Endothelial cell of umbilical vein (primary cell): ENCODE results near the gene NCAPG. TPM values are rescaled to one million over a fixed set of nuclear protein-coding genes. Genes with fewer than 3 reads are reported as not detected.

Source experiments
- BruUV-seq: library from RNA; stranded (reverse); fragments of 400-500 nt; replicated peaks from 2 replicates; lab custom pipeline; 2021; lab: Mats Ljungman, UMichigan
- CTCF ChIA-PET: fragments of 300-600, 350-600 bp; sonication (Branson Sonifier 250); formaldehyde crosslinking; loops from one replicate; lab custom pipeline; 2021; ENCODE audit warnings: antibody characterized with exemption, inconsistent platforms; lab: Charles Lee
- POLR2A ChIA-PET: fragments of 300-600, 350-600 bp; sonication (Branson Sonifier 250); formaldehyde crosslinking; loops from one replicate; lab custom pipeline; 2021; ENCODE audit warnings: antibody characterized with exemption, inconsistent platforms; lab: Charles Lee
- DNase-seq: peaks from one replicate; pipeline ENCODE4 v3.0.0-alpha.2; 2011; ENCODE audit warnings: low read depth, low spot score
- FAIRE-seq: peaks from 2 replicates; lab custom pipeline; 2011; peaks lifted over from hg19 to GRCh38; lab: Jason Lieb, UNC
- H2AFZ ChIP-seq: 2 replicates; pipeline ENCODE4 v1.6.0; 2012; ENCODE audit warnings: low read depth, low read length, control low read depth, inconsistent platforms
- H3K27ac ChIP-seq: 2 replicates; pipeline ENCODE4 v1.5.1; 2011; ENCODE audit warnings: low read depth, mild to moderate bottlenecking, control low read depth, low read length, moderate library complexity; ENCODE audit not compliant: insufficient read depth
- H3K27me3 ChIP-seq, 2 experiments: 2 replicates each; pipeline versions ENCODE4 v1.6.0 to v1.6.1; 2011; ENCODE audit warnings: low read length in 2 of 2, mixed read lengths in 1 of 2; ENCODE audit not compliant: control insufficient read depth in 2 of 2, insufficient read depth in 2 of 2
- H3K36me3 ChIP-seq, 2 experiments: 2 replicates in 1 of 2; 3 replicates in 1 of 2; pipeline ENCODE4 v1.5.1; 2011; ENCODE audit warnings: low read length in 2 of 2, mild to moderate bottlenecking in 1 of 2, moderate library complexity in 1 of 2; ENCODE audit not compliant: control insufficient read depth in 2 of 2, insufficient read depth in 2 of 2; ENCODE audit errors: extremely low read depth in 1 of 2
- H3K4me1 ChIP-seq: 3 replicates; pipeline ENCODE4 v1.5.1; 2011; ENCODE audit warnings: mild to moderate bottlenecking, low read length; ENCODE audit not compliant: control insufficient read depth, insufficient read depth; ENCODE audit errors: extremely low read depth
- H3K4me2 ChIP-seq: 2 replicates; pipeline ENCODE4 v1.6.1; 2011; ENCODE audit warnings: low read length, control low read depth, mixed read lengths; ENCODE audit not compliant: insufficient read depth
- H3K4me3 ChIP-seq, 3 experiments: fragments of 200-600 bp in 1 of 3; sonication (generic), shearing (Covaris generic) in 1 of 3; replicated peaks in 1 of 3; 2 replicates each; pipeline ENCODE4 v1.5.1; 2011 to 2016; ENCODE audit warnings: control low read depth in 3 of 3, low read length in 3 of 3, mild to moderate bottlenecking in 2 of 3, inconsistent platforms in 1 of 3, low read depth in 1 of 3, moderate library complexity in 1 of 3; ENCODE audit not compliant: insufficient read depth in 1 of 3
- H3K79me2 ChIP-seq: 2 replicates; pipeline ENCODE4 v1.6.0; 2012; ENCODE audit warnings: low read length, inconsistent platforms; ENCODE audit not compliant: control insufficient read depth, insufficient read depth
- H3K9ac ChIP-seq: replicated peaks from 2 replicates; pipeline ENCODE3; 2011; ENCODE audit warnings: low read length, control low read depth; ENCODE audit not compliant: insufficient read depth; ENCODE audit errors: extremely low read depth
- H3K9me1 ChIP-seq: replicated peaks from 3 replicates; pipeline ENCODE4 v1.6.0; 2011; ENCODE audit warnings: mild to moderate bottlenecking, low read length; ENCODE audit not compliant: control insufficient read depth, insufficient read depth; ENCODE audit errors: extremely low read depth
- H3K9me3 ChIP-seq: replicated peaks from 2 replicates; pipeline ENCODE4 v1.5.1; 2012; ENCODE audit warnings: low read length, inconsistent platforms; ENCODE audit not compliant: control insufficient read depth, insufficient read depth
- H4K20me1 ChIP-seq: replicated peaks from 2 replicates; pipeline ENCODE3; 2011; ENCODE audit warnings: mild to moderate bottlenecking, low read length; ENCODE audit not compliant: control insufficient read depth, insufficient read depth; ENCODE audit errors: extremely low read depth
- CTCF ChIP-seq, 2 donors: IDR thresholded peaks; 1 replicate in 1 of 2; 2 replicates in 1 of 2; pipeline ENCODE4 v1.5.1; 2011; ENCODE audit warnings: low read length in 2 of 2, mild to moderate bottlenecking in 2 of 2, moderate library complexity in 2 of 2, control low read depth in 1 of 2, inconsistent platforms in 1 of 2, low read depth in 1 of 2; ENCODE audit not compliant: insufficient read depth in 1 of 2; ENCODE audit errors: extremely low read depth in 1 of 2
- EZH2 ChIP-seq: IDR thresholded peaks from 2 replicates; pipeline ENCODE4 v1.6.1; 2012; ENCODE audit warnings: borderline replicate concordance, low read depth, mild to moderate bottlenecking, moderate library complexity, low read length, inconsistent platforms; ENCODE audit not compliant: severe bottlenecking
- FOS ChIP-seq: IDR thresholded peaks from 2 replicates; pipeline ENCODE4 v1.6.1; 2011; ENCODE audit warnings: mild to moderate bottlenecking, low read length, moderate library complexity, borderline replicate concordance; ENCODE audit not compliant: insufficient read depth
- GATA2 ChIP-seq: IDR thresholded peaks from 2 replicates; pipeline ENCODE4 v1.7.0; 2011; ENCODE audit warnings: low read depth, mild to moderate bottlenecking, moderate library complexity, mixed read lengths, low read length; ENCODE audit not compliant: insufficient read length, insufficient read depth
- JUN ChIP-seq: IDR thresholded peaks from 2 replicates; pipeline ENCODE4 v1.6.1; 2011; ENCODE audit warnings: borderline replicate concordance, low read depth; ENCODE audit not compliant: insufficient read length, insufficient read depth
- MYC ChIP-seq: IDR thresholded peaks from one replicate; pipeline ENCODE4 v1.6.1; 2011; ENCODE audit warnings: mild to moderate bottlenecking, low read depth, low read length
- POLR2A ChIP-seq: IDR thresholded peaks from 2 replicates; pipeline ENCODE4 v1.6.1; 2012; ENCODE audit warnings: low read depth, mild to moderate bottlenecking, control low read depth, low read length
- POLR2AphosphoS5 ChIP-seq: IDR thresholded peaks from 2 replicates; pipeline ENCODE4 v1.6.1; 2012; ENCODE audit warnings: low read depth, mild to moderate bottlenecking, control low read depth, low read length, moderate library complexity; ENCODE audit not compliant: insufficient read depth
- dilution Hi-C: fragments of 300-500 bp; cut with MboI; formaldehyde crosslinking; loops from one replicate; pipeline ENCODE4 v1.15.0; 2019; ENCODE audit warnings: low sequenced_read_pairs; ENCODE audit not compliant: extremely low pct_ligation_motif_present
- intact Hi-C: fragments of 100-400 bp; cut with micrococcal nuclease; formaldehyde crosslinking; loops from one replicate; pipeline ENCODE4 v1.10.0; 2022
- polyA plus RNA-seq, 4 experiments: library from polyadenylated mRNA; depleted of rRNA in 3 of 4; stranded (reverse) in 3 of 4; unstranded in 1 of 4; fragments of >200 nt; gene quantifications; 2 replicates each; pipeline versions ENCODE4 v1.2.1 to v1.2.3, GENCODE V29; 2011 to 2012; ENCODE audit warnings: missing spikeins in 1 of 4
- total RNA-seq: library from RNA; stranded (reverse); gene quantifications from 2 replicates; pipeline ENCODE4 v1.2.3, GENCODE V29; 2021
- TF ChIP-seq, protein P1 (sequence below): IDR thresholded peaks from 2 replicates; pipeline ENCODE4 v1.6.1; 2011; ENCODE audit not compliant: insufficient read depth, insufficient read length

NCAPG gene
- total and polyA plus RNA-seq, 2 donors (not counting 3 experiments of a cell fraction or from before 2014, with no cell fraction given) = 11.6 to 66.4 TPM

DNA sequence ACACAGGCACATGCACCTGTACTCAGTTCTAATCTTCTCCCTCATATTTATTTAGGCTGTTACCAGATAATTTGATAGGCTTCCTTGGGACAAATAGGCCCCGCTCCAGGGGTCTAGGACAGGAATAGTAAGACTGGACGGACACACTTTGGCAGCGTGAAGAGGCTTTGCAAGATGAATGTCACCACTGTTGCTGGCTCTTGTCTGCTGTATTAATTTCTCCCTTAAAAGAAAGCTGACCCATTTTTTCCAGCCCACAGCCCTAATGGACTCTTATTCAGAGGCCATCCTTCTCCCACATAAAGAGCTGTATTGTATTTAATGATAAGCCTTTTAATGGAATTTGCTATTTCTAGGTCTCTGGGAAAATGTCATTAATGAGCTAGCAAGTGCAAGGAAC, 47.4 kb upstream of the NCAPG start:
- intact Hi-C loops = no loop called here
- dilution Hi-C loops = no loop called here
- CTCF ChIA-PET = interaction anchor here (1.5 kb wide), 2 partner anchors 13 to 16 kb away, joined by 3 read pairs; no protein-coding TSS in a partner anchor
- H3K9me1 ChIP-seq = no peaks in the 10 kb centered on the region
- no peak overlapping the region for H3K4me3 ChIP-seq
- FAIRE-seq (no peak), DNase-seq (no peak)
- no peaks in the 10 kb centered on the region for H3K9me3 ChIP-seq
- POLR2A ChIA-PET = no interaction called here
- no peaks in the 10 kb centered on the region for H3K79me2 ChIP-seq
- H3K27ac ChIP-seq = no peak overlapping the region
- no peak overlapping the region for H3K9ac ChIP-seq
- no TSS peak for BruUV-seq
- H2AFZ ChIP-seq = no peak overlapping the region
- H3K36me3 ChIP-seq = no peaks in the 10 kb centered on the region
- H3K4me2 ChIP-seq = no peak overlapping the region
- no peaks in the 10 kb centered on the region for H3K4me1 ChIP-seq
- H4K20me1 ChIP-seq = no peaks in the 10 kb centered on the region
- H3K27me3 ChIP-seq = peaks cover 0 to 2% of the 10 kb centered on the region in 2 experiments
- no peak for TF ChIP-seq POLR2AphosphoS5
- TF ChIP-seq, protein P1, sequence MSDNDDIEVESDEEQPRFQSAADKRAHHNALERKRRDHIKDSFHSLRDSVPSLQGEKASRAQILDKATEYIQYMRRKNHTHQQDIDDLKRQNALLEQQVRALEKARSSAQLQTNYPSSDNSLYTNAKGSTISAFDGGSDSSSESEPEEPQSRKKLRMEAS = no peak
- no peak for TF ChIP-seq POLR2A
- TF ChIP-seq FOS = no peak
- TF ChIP-seq CTCF (IDR thresholded peaks at IDR 0.05; ENCODE audit: extremely low read depth in 1 of 2, insufficient read depth in 1 of 2, low read depth in 1 of 2, low read length in 2 of 2) = no peak
- no peak for TF ChIP-seq MYC
- TF ChIP-seq EZH2 = no peak
- TF ChIP-seq GATA2 = no peak
- no peak for TF ChIP-seq JUN
